ENCODE data around the gene ZNF22.

The ZNF22 gene

GRCh38 chr10:45015590-45015989, 14.9 kb downstream of the ZNF22 start:
- DNase-seq (ENCODE audit: low read depth): no peak

DNA sequence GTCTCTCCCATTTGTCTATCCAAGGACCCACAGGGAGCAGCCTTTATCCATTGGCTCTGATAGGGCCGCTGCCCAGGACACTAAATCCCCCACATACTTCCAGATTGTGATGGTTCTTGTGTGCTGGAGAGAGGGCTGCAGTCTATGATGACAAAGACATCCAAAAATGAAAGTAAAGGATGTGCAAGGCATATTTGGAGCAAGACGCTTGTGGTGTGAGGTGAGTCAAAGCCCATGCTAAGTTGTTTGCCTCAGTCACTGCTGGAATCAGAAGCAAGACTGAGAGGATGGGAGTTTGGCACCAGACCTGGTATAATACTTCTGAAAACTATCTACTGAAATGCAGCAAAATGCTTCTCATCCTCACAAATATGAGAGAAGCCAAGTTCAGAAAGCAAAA, 22.7 kb downstream of the ZNF22 start:
- DNase-seq (ENCODE audit: low read depth): no peak

GRCh38 chr10:45034301-45034700, 33.6 kb downstream of the ZNF22 start:
- no peak for DNase-seq (ENCODE audit: low read depth)

DNA sequence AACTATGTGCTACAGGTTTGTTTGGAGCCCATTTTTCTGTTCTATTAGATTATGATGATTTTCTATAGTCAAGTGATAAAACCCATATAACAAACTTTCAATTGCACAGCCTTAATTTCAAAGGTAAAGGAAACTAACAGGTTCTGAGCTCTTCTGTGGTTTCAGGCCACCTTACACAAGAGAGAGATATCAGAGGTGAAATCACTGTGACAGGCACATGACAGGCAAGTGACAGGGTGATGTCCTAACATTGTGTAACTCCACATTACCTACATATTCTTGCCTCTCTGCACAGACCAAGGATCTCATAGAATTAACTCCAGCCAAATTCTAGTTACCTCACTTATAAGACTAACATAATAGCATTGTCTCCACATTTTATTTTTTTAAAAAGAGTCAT, 35.0 kb downstream of the ZNF22 start:
- DNase-seq (ENCODE audit: low read depth): no peak

DNA sequence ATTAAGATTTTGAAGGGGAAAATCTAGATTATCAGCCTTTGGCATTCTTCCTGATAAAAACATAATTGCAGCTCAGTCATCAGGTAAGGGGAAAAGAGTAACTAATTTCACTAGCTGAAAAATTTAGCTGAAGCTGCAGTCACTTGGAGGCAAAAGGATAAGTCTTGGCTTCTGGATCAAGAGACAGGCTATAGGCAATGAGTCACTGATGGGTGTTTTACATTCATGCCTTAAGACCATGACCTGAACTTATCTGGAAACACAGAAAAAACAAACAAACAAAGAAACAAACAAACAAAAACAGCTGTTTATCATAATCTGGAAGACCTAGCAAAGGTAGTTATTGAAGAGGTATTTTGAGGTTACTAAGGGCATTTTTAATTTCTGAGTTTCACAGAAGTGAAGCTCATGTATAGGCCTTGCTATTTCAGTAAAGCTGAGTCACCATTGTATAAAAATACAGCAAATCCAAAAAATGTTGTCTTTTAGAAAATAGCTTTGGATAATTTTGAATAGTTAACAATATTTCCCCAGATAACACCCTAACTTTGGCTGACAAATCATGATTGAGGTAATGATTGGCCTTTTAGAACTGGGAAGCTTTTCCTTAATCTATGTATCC, 40.3 kb downstream of the ZNF22 start:
- DNase-seq (ENCODE audit: low read depth): no peak

DNA sequence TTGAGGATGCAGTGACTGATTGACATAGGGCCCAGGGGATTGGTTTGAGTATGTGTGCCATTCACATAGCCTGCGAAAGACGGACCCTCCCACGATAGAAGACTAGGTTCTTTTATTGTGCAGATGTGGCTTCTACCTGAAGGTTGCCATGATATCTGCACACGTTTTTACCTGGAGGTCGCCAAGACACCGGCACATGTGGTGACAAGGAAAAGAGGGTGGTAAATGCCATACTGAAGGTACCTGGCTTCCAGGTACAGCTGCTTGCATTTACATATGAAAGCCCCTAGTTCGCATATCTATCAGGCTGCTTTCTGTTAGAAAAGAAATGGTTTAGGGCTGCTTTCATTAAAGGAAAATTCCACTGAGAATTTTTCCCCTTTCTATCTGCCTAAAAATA, 43.6 kb downstream of the ZNF22 start:
- no peak for DNase-seq (ENCODE audit: low read depth)

GRCh38 chr10:45050551-45051235, 50.0 kb downstream of the ZNF22 start:
- DNase-seq (ENCODE audit: low read depth): no peak

DNA sequence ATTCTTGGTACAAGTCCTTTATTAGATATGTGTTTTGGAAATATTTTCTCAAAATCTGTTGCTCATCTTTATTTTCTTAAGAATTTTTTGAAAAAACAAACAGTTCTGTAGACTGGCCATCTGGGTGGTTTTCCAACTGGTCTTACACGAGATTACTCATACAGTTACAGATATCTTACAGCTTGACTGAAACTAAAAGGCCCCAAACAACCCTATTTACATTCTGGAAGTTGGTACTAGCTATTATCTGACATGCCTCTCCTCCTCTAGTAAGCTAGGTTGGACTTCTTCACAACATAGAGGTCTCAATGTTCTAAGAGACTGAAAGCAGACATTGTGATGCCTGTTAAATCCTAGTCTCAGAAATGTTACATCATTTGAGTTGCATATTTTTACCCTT, 52.0 kb downstream of the ZNF22 start:
- no peak for DNase-seq (ENCODE audit: low read depth)

DNA sequence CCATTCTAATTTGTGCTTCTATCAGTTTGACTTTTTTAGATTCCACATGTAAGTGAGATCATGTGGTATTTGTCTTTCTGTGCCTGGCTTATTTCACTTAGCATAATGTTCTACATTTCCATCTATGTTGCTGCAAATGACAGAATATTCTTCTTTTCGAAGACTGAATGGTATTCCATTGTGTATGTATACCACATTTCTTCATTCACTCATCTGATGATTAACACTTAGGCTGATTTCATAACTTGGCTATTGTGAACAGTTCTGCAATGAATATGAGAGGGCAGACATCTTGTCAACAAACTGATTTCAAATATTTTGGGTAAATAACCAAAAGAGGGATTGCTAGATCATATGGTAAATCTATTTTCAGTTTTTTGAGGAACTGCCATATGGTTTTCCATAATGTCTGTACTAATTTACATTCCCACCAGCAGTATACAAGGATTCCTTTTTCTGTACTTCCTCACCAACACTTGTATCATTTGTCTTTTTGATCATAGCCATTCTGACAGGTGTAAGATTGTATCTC, 52.9 kb downstream of the ZNF22 start:
- no peak for DNase-seq (ENCODE audit: low read depth)
